ENCODE data around the gene SF3B5.
A peak's percentile ranks its signal among the peaks of the same experiment; 100 is the strongest.

SF3B5 gene

GRCh38 chr6:144095134-144096002, at the start of gene SF3B5:
Gene SF3B5 (minus strand): TSS chr6:144095573. CDS start chr6:144095497, 76 bp downstream.
- TF ChIP-seq CTCF (conservative IDR thresholded peaks at IDR 0.05; ENCODE audit: low read depth, low read length) = no peak
- peak within 1 kb of the TSS; percentile 97 for H3K4me3 ChIP-seq (ENCODE audit: low read depth, low read length)
- DNase-seq (ENCODE audit: low read depth) = peak; percentile 100

- DNase-seq (ENCODE audit: low read depth) = no peak
- no peak for TF ChIP-seq CTCF (conservative IDR thresholded peaks at IDR 0.05; ENCODE audit: low read depth, low read length)
- H3K4me3 ChIP-seq (ENCODE audit: low read depth, low read length) = no peak overlapping the region
Observed at GRCh38 chr6:144144996-144145395, 49.6 kb upstream of the SF3B5 start.

- TF ChIP-seq CTCF (conservative IDR thresholded peaks at IDR 0.05; ENCODE audit: low read depth, low read length) = no peak
- no peak for DNase-seq (ENCODE audit: low read depth)
- H3K4me3 ChIP-seq (ENCODE audit: low read depth, low read length) = no peak overlapping the region
Observed at GRCh38 chr6:144143878-144144277, 48.5 kb upstream of the SF3B5 start.

- TF ChIP-seq CTCF (conservative IDR thresholded peaks at IDR 0.05; ENCODE audit: low read depth, low read length) = no peak
- no peak overlapping the region for H3K4me3 ChIP-seq (ENCODE audit: low read depth, low read length)
Observed at GRCh38 chr6:144143106-144143505, 47.7 kb upstream of the SF3B5 start.

GRCh38 chr6:144141470-144141869, 46.1 kb upstream of the SF3B5 start:
- H3K4me3 ChIP-seq (ENCODE audit: low read depth, low read length) = no peak overlapping the region
- DNase-seq (ENCODE audit: low read depth) = no peak
- TF ChIP-seq CTCF (conservative IDR thresholded peaks at IDR 0.05; ENCODE audit: low read depth, low read length) = no peak

More at GRCh38 chr6:144143106-144143505, 47.7 kb upstream of the SF3B5 start:
- DNase-seq (ENCODE audit: low read depth) = no peak

GRCh38 chr6:144140867-144141266, 45.5 kb upstream of the SF3B5 start:
- TF ChIP-seq CTCF (conservative IDR thresholded peaks at IDR 0.05; ENCODE audit: low read depth, low read length) = no peak

GRCh38 chr6:144139817-144140216, 44.4 kb upstream of the SF3B5 start:
- no peak for DNase-seq (ENCODE audit: low read depth)
- TF ChIP-seq CTCF (conservative IDR thresholded peaks at IDR 0.05; ENCODE audit: low read depth, low read length) = no peak
- no peak overlapping the region for H3K4me3 ChIP-seq (ENCODE audit: low read depth, low read length)

More at GRCh38 chr6:144140867-144141266, 45.5 kb upstream of the SF3B5 start:
- no peak overlapping the region for H3K4me3 ChIP-seq (ENCODE audit: low read depth, low read length)
- no peak for DNase-seq (ENCODE audit: low read depth)

Data from choroid plexus epithelial cell (primary cell).